OCI-M1 (cell line): ENCODE results near the gene G6PD.
A peak's percentile ranks its signal among the peaks of the same experiment; 100 is the strongest.

Experiments
- DNase-seq: peaks from one replicate; lab custom pipeline; 2025; lab: John Stamatoyannopoulos, UW

Gene G6PD

DNA sequence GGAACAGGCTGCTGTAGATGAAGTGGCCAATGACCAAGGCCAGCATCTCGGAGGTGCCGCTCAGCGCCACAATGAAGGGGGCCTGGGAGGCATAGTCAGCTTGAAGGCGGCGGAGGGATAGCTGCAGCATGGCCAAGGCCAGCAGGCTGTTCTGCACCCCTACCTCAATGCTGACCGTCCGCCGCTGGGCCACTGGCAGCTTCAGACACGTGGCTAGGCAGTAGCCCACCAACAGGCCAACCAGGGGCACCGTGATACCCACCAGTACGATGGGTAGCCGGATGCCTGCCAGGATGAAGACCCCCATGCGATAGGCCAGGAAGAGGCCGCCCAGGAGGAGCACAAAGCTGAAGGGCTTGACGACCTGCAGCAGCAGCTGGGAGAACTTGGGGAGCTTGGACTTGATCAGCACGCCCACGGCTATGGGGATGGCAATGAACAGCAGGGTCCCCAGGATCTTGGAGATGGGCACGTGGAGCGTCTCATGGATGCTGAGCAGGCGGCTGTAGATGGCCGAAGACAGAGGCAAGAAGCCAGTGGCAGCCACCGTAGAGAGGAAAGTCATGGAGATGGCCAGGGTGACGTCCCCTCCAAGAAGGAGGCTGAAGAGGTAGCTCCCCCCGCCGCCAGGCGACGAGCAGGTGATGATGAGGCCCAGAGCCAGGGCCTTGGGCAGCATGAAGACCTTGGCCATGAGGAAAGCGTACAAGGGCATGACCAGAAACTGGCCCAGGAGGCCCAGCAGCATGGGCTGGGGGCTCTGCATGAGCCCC, 58.9 kb downstream of the G6PD start:
- DNase-seq = no peak

DNA sequence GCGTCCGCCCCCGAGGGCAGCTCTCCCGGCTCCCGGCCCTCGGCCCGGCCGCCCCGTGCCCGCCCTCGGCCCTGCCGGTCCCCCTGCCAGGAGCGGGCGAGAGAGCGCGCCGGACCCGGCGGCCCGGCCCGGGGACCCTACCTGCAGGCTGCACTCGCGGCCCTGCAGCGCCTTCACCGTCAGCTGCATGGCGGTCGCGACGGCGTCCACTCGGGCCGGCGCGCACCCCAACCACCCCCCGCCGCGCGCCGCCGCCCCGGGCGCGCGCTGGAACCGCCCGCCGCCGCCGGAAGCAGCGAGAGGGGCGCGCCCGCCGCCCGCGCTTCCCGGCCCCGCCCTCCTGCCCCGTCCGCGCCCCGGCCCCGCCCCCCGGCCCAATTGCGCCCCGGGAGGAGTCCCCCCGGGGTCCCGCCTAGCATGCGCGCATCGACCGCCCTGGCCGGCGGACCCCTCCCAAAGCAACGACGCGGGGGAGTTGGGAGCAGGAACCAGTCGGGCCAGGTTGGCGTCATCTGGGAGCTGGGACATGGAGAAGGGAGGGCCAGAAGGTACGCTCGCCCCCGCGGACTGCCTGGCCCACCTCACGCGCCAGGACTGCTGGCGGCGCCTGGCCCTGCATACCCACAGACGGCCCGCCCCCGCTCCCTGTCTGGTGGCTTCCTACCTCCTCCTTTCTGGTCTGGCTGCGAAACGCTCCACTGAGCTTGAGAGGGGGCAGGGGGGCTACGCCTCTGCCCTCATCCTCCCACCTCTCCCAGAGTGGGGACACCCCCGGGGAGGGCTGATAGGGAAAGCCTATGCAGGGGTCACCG, 60.0 kb downstream of the G6PD start, which contains the start of gene UBL4A:
UBL4A (minus strand) TSS at position 220 of the 812 bp plus-strand sequence; CDS start at position 189, 31 bp downstream.
- DNase-seq = peak; percentile 67

GRCh38 chrX:154486052-154486395, 60.6 kb downstream of the G6PD start:
- peak; percentile 16 for DNase-seq

DNA sequence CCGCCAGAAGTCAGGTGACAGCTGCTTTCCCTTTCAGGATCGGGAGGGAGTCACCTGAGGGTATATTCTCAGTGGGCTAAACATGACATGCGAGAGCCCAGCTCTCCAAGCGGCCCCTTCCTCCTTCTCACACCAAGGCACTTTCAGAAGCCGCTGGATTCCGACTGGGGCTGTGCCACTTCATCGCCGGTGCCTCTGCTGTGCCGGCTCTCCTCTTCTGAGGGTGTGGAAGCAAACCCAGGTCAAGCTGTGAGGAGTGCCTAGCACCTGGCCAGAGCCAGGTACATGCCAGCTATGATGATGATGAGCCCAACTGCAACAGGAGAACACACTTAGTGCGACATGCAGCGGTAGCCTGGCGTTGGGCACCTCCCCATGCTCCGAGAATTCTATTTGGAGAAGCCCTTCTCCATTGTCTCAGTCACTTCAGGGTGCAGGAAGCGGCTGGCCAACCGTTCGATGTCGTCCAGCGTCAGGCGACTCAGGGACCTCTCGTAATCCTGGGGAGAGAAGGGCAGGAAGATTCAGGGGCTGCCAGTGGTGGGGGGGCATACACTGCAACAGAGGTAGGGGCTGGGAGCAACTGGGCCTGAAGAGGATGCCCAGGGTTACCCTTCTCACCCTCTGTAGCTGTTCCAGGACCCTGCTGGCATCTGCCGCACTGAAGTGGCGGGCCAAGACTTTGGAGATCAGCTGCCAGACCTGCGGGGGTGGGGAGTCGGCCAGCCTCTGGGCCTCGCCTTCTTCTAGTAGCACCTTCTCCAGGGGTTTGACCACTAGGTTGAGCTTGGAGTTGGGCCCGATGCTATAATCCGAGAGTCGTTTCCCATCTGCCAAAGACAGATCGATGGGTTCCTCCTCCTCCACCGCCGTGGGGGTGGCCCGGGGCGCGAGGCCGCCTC, 61.2 kb downstream of the G6PD start:
- no peak for DNase-seq

DNA sequence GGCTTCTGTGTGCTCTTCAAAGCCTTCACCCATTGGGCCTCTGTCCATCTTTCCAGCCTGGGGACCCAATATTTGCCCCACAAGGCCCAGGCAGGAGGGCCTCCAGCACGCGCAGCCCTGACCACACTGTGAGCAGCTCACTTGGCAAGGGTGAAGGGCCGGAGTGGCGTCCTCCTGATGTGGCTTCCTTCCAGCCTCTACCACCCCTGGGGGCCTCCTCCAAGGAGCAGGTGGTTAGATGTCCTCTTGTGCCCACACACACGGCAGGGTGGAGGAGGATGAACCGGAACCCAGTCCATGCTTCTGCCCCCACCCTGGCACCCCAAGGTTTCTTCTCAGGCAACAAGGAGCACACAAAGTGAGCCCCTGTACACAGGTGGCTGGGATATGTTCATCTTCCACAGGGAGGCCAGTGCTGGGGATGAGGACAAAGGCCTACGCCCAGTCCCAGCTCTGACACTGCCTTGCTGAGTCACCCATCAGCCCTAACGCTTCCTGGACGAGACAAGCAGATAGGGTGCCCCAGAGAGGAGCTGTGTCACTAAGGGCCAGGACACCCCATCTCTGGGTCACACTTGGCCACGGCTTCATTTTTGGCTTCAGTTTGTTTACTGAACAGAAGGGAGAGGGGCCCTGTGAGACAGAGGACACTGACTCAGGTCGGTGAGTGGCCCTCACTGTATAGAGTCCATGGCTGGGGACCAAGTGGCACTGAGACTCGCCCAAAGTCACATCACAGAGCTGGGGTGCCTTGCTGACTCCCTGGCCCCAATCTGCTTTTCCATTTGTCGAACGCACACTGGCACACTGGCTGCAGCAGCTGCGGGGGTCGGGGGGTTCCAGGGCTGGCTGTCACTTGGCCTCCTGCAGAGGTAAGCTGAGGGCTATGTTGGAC, 62.1 kb downstream of the G6PD start:
- DNase-seq = peak; percentile 10

GRCh38 chrX:154483325-154483724, 63.3 kb downstream of the G6PD start:
- no peak for DNase-seq

DNA sequence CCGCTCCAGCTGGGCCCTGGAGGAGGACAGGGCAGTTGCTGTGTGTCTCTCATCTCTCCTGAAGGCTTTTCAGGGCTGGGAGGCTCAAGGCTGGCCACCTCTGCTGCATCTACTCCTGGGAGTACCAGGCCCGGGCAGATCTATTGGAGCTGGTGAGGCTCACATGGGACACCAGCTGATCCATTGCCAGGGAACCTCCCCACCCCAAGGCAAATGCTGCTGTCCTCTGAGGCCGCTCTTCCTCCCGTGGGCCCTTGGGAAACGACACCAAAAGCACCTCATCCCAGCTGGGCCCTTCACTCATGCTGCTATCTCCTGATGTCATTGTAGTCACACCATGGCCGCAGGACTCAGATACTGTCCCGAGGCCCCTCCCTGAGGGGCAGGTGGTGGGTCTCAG, 63.9 kb downstream of the G6PD start:
- no peak for DNase-seq

DNA sequence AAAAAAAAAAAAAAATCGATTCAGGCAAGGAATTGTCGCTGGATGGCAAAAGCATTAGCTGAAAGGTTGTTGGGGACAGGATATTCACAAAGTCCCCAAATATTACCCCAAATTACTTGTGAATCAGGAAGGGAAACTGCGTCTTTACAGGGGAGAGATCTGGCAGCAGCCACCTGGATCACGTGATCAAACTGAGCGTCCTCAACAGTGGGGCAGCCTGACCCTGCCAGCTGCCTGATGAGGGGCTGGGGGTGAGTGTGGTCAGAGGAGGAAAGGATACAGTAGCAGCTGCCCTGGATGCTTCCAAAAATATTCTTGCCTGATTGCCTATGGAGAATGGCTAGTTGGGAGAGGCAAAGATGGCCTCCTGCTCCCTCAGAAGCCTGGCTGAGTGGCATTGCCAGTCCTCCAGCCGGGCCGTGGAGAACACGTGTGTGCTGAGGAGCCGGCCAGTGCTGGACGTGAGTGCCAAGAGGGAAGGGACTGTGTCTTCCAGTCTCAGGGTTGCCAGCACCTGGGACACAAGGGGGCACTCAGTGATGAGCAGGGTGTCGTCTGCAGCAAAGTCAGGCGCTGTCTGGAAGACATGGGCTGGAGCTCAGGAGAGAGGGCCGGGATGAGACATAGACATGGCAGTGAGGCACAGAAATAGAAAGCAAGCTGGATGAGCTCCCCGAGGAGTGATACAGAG, 64.6 kb downstream of the G6PD start:
- no peak for DNase-seq
